BJ (cell line): ENCODE measurements around the gene ENPP4. TPM values are rescaled to one million over a fixed set of nuclear protein-coding genes. Genes with fewer than 3 reads are reported as not detected.

ENCODE experiments used
- CTCF ChIA-PET: fragments of 350-600 bp; formaldehyde crosslinking; extraction: SDS; loops from one replicate; lab custom pipeline; 2021; ENCODE audit warnings: antibody characterized with exemption, inconsistent platforms; lab: Yijun Ruan, JAX
- POLR2A ChIA-PET: fragments of 300-600 bp; sonication (Branson Sonifier 250); formaldehyde crosslinking; extraction: SDS; loops from one replicate; lab custom pipeline; 2021; ENCODE audit warnings: antibody characterized with exemption; lab: Charles Lee
- DNase-seq: peaks from one replicate; pipeline ENCODE4 v3.0.0-alpha.2; 2011; ENCODE audit warnings: low read depth
- H3K27me3 ChIP-seq: 2 replicates; pipeline ENCODE4 v1.6.0; 2011; ENCODE audit warnings: low read length; ENCODE audit not compliant: control insufficient read depth, insufficient read depth
- H3K36me3 ChIP-seq: 2 replicates; pipeline ENCODE4 v1.5.1; 2011; ENCODE audit warnings: low read length; ENCODE audit not compliant: control insufficient read depth, insufficient read depth
- H3K4me3 ChIP-seq: 2 replicates; pipeline ENCODE4 v1.5.1; 2011; ENCODE audit warnings: low read depth, mild to moderate bottlenecking, control low read depth, low read length
- polyA plus RNA-seq: library from polyadenylated mRNA; depleted of rRNA; stranded (reverse); fragments of >200 nt; gene quantifications from 2 replicates; pipeline ENCODE4 v1.2.3, GENCODE V29; 2011
- TF ChIP-seq, protein P1 (sequence below): IDR thresholded peaks from 2 replicates; pipeline ENCODE4 v1.5.1; 2011; ENCODE audit warnings: low read depth, mild to moderate bottlenecking, control low read depth, inconsistent platforms, low read length, moderate library complexity; ENCODE audit not compliant: insufficient read depth

The ENPP4 gene
- polyA plus RNA-seq, 1 experiment = 0.25 TPM

DNA sequence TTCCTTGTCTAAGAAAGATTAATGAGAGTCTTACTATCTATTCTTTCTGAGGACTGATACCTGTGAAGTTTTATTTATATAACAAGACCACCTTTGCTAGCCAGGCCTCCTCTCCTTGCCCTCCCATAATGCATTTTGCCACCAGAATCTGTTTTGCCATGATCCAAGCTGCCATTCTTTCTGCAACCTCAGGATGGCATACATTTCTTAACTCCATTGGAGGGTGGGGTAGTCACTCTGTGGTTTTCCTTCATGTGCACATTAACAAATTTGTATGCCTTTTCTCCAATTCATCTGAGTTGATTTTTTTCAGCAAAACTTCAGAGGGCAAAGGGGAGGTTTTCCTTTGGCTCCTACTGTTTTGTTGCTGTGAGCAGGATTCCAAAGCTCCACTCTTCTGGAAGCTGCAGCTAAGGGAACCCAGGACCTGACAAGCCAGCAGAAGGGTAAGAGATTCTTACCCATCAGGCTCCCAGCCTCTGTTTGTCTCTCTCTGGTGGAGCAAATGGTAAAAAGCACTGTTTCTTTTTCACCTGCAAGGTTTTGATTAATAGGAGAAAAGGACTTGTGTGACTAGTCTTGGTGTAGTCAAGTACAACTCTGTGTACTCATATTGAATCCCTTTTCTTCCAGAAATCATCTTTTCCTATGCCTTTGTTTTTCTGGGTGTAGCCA lies 26.2 kb upstream of the ENPP4 start:
- TF ChIP-seq, protein P1, sequence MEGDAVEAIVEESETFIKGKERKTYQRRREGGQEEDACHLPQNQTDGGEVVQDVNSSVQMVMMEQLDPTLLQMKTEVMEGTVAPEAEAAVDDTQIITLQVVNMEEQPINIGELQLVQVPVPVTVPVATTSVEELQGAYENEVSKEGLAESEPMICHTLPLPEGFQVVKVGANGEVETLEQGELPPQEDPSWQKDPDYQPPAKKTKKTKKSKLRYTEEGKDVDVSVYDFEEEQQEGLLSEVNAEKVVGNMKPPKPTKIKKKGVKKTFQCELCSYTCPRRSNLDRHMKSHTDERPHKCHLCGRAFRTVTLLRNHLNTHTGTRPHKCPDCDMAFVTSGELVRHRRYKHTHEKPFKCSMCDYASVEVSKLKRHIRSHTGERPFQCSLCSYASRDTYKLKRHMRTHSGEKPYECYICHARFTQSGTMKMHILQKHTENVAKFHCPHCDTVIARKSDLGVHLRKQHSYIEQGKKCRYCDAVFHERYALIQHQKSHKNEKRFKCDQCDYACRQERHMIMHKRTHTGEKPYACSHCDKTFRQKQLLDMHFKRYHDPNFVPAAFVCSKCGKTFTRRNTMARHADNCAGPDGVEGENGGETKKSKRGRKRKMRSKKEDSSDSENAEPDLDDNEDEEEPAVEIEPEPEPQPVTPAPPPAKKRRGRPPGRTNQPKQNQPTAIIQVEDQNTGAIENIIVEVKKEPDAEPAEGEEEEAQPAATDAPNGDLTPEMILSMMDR = no peak
- ChIA-PET POLR2A (no interaction called here), CTCF (interaction anchor here (1.9 kb wide), 1 partner anchor 14 kb away, joined by 7 read pairs; no protein-coding TSS in a partner anchor)
- no peak overlapping the region for H3K4me3 ChIP-seq
- no peaks in the 10 kb centered on the region for H3K36me3 ChIP-seq
- 0 out of 2 replicates have a peak, but pooled peaks cover 3% of the 10 kb centered on the region for H3K27me3 ChIP-seq
- DNase-seq = no peak

DNA sequence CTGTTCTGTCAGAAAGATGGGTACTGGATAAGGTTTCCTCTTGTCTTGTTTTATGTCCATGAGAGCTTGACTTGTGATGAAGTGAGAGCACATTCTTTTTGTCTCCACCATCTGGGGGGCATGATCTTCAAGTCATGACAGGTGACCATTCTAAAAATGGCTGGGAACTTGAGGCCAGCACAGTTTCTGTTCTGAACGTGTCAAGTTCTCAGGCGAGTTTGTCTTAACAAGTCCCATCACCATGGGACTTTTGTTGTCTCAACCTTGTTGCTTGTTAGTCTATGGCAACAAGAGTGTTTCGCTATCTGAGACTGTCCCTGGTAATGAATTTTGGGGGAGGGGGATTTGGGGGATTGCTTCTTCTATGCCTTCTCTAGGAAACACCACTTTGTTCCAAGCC lies 25.6 kb upstream of the ENPP4 start:
- ChIA-PET POLR2A (no interaction called here), CTCF (interaction anchor here (2.5 kb wide), 1 partner anchor 14 kb away, joined by 11 read pairs; no protein-coding TSS in a partner anchor)
- no peak for DNase-seq

DNA sequence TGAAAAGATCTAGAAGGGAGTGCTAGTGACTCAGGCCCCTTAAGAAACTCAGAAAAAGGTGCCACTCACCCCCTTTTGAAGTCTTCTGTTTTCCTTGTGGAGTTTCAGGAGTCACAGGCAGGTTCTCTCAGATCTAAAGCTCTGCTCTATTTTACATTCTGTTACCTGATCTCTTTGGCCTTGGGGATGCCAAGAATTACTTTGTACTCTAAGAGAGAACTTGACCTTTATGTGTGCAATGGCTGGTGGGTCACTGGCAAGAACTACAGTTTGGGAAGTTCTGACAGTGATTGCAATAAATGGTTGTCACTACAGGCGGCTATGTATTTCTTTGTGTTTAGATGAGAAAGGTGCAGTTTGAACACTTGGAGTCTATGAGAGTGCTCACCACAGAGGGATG lies 24.2 kb upstream of the ENPP4 start:
- ChIA-PET CTCF (interaction anchor here (2.5 kb wide), 1 partner anchor 15 kb away, joined by 11 read pairs; no protein-coding TSS in a partner anchor), POLR2A (no interaction called here)
- 0 out of 2 replicates have a peak, but pooled peaks cover 3% of the 10 kb centered on the region for H3K27me3 ChIP-seq
- H3K4me3 ChIP-seq = no peak overlapping the region
- TF ChIP-seq, protein P1 = no peak
- H3K36me3 ChIP-seq = no peaks in the 10 kb centered on the region
- DNase-seq = no peak

More for the DNA sequence above, 25.6 kb upstream of the ENPP4 start:
- TF ChIP-seq, protein P1 = no peak
- H3K4me3 ChIP-seq = no peak overlapping the region
- H3K36me3 ChIP-seq = no peaks in the 10 kb centered on the region
- H3K27me3 ChIP-seq = 0 out of 2 replicates have a peak, but pooled peaks cover 3% of the 10 kb centered on the region

DNA sequence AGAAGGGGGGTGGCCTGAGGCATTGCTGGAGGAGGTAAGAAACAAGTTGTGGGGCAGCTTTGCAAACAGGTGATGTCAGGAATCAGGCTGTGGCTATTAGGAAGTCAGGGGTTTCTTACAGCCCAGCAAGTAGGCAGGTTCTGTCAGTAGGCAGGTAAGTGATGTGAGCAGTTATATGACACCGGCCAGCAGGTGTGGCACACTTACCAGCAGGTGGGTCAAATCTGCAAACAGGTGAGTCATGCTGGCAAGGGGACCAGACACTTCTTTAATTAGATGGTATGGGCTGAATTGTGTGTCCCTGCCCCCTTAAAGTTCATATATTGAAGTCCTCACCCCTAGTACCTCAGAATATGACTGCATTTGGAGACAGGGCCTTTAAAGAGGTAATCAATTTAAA lies 16.4 kb upstream of the ENPP4 start:
- no peaks in the 10 kb centered on the region for H3K36me3 ChIP-seq
- ChIA-PET POLR2A (no interaction called here), CTCF (interaction anchor here (0.8 to 1.7 kb wide), 3 partner anchors 13 to 108 kb away, joined by 3 to 8 read pairs (median 4); no protein-coding TSS in a partner anchor)

DNA sequence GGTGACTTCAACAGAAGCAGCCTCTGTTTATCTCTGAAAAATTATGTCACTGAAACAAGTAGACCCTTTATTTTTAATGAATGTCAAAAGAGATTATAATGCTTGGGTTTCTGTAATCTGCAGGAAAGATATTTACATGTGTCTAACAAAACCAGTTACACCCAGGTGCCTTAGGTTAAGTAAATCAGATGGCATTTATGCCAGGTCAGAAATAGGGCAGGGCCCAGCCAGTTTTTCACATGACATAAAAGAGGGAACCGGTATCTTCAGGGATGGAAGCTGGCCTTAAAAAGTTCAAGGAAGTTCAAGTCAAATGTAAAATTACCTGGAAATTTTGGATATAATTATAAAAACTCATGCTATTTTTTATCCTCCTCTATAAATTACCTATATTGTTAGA lies 14.2 kb upstream of the ENPP4 start:
- ChIA-PET CTCF (no interaction called here), POLR2A (no interaction called here)
- TF ChIP-seq, protein P1 = no peak
- DNase-seq = no peak
- Histone ChIP-seq H3K36me3 (no peaks in the 10 kb centered on the region), H3K27me3 (no peaks in the 10 kb centered on the region), H3K4me3 (no peak overlapping the region)

More for the DNA sequence above, 16.4 kb upstream of the ENPP4 start:
- TF ChIP-seq, protein P1 = no peak
- H3K4me3 ChIP-seq = no peak overlapping the region
- no peaks in the 10 kb centered on the region for H3K27me3 ChIP-seq
- DNase-seq = no peak
